Measurements from ENCODE around the gene GEMIN7. TPM values are rescaled to one million over a fixed set of nuclear protein-coding genes. Genes with fewer than 3 reads are reported as not detected.
"Not testable (repeated sequence)": the region's sequence is repeated elsewhere in the genome, so short reads cannot be mapped to it uniquely, and the experiment has no call there.

GEMIN7 gene
- total RNA-seq, 2 donors from 2014 or later, result 15.8 to 19.5 TPM

DNA sequence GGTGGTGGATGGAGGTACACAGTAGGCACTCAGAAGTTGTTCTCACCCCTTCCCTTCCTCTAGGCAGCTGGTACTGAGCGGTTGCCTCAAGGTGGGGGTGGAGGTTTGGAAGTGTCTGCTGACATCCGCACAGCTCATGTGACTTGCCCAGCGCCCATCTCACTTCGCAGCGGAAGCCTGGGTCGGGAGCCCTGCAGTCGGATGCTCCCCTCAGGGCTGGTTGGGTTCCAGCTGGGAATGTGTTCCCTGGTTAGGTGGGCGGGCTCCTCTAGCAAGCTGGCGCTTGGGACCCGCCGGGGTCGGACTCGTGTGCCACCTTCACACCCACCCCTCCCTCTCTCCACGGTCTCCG, 24.1 kb downstream of the GEMIN7 start:
- no peak overlapping the region for H3K4me3 ChIP-seq
- ATAC-seq (no peak), DNase-seq (peak in 3 of 4 donors; percentile 33 to 40 (median 36))
- WGBS, 2 donors, result 45 to 60% methylated on average over 2 to 15 of the region's 15 CpGs
- H3K4me1 ChIP-seq, result peaks cover 71% of the 10 kb centered on the region
- TF ChIP-seq, protein P1, sequence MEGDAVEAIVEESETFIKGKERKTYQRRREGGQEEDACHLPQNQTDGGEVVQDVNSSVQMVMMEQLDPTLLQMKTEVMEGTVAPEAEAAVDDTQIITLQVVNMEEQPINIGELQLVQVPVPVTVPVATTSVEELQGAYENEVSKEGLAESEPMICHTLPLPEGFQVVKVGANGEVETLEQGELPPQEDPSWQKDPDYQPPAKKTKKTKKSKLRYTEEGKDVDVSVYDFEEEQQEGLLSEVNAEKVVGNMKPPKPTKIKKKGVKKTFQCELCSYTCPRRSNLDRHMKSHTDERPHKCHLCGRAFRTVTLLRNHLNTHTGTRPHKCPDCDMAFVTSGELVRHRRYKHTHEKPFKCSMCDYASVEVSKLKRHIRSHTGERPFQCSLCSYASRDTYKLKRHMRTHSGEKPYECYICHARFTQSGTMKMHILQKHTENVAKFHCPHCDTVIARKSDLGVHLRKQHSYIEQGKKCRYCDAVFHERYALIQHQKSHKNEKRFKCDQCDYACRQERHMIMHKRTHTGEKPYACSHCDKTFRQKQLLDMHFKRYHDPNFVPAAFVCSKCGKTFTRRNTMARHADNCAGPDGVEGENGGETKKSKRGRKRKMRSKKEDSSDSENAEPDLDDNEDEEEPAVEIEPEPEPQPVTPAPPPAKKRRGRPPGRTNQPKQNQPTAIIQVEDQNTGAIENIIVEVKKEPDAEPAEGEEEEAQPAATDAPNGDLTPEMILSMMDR (IDR thresholded peaks at IDR 0.05), result no peak
- TF ChIP-seq POLR2A (IDR thresholded peaks at IDR 0.05), result no peak
- no peaks in the 10 kb centered on the region for H3K36me3 ChIP-seq (replicated peaks in 1 of 2; ENCODE audit: insufficient read depth in 1 of 2, low read depth in 2 of 2)
- peak overlapping the region in 3 of 4 donors; percentile 61 to 79 (median 70) for H3K27ac ChIP-seq
- H3K27me3 ChIP-seq, result no peaks in the 10 kb centered on the region
- no peaks in the 10 kb centered on the region for H3K9me3 ChIP-seq
- intact Hi-C loops (cut with DNase I), result no loop called here

DNA sequence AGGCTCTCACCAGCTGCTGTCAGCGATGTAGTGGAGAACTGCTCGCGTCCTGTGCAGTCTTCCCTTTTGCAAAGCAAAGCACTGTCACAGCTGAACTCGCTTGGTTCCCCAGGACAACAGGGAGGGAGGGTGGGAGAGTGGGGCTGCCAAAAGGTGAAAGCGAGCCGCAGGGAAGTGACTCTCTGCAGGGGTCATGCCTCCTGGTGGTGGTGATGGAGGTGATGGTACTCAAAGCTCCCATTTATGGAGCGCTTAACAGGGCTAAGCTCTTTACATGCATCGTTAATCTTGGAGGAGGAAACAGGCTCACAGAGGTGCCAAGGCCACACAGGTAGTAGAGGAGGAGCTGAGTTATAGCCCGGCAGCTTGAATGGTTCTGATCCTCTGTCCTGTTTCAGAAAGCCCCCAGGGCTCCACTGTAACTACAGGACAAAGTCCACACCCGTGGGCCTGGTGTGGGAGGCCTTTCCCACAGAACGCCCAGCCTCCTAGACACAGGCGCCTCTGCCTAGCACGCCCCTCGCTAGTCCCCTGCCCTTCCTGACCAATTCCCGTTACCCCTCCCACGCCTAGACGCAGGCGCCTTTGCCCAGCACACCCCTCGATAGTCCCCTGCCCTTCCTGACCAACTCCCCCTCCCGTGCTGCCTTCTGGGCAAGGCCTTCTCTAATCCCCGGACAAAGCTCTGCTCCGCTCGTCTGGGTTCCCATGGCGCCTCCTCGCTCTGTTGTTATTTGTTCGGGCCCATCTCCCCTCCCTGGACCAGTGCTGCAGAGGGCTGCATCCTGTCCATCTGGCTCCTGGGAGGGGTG, 24.7 kb downstream of the GEMIN7 start:
- Histone ChIP-seq H3K9me3 (no peaks in the 10 kb centered on the region), H3K27me3 (no peaks in the 10 kb centered on the region), H3K4me1 (peaks cover 65% of the 10 kb centered on the region), H3K4me3 (no peak overlapping the region), H3K27ac (peak overlapping the region; percentile 36 to 79 (median 66)), H3K36me3 (replicated peaks in 1 of 2; ENCODE audit: insufficient read depth in 1 of 2, low read depth in 2 of 2) (no peaks in the 10 kb centered on the region)
- ATAC-seq, result peak; percentile 66
- DNase-seq, result peak in 3 of 4 donors; percentile 45 to 64 (median 55)
- TF ChIP-seq POLR2A (IDR thresholded peaks at IDR 0.05), result peak in 1 of 3 donors; percentile 4
- TF ChIP-seq, protein P1 (IDR thresholded peaks at IDR 0.05), result peak in 4 of 7 experiments; percentile 7 to 25 (median 15)
- WGBS, 2 donors, result 51 to 58% methylated on average over 20 to 25 of the region's 26 CpGs
- intact Hi-C loops (cut with DNase I), result no loop called here

DNA sequence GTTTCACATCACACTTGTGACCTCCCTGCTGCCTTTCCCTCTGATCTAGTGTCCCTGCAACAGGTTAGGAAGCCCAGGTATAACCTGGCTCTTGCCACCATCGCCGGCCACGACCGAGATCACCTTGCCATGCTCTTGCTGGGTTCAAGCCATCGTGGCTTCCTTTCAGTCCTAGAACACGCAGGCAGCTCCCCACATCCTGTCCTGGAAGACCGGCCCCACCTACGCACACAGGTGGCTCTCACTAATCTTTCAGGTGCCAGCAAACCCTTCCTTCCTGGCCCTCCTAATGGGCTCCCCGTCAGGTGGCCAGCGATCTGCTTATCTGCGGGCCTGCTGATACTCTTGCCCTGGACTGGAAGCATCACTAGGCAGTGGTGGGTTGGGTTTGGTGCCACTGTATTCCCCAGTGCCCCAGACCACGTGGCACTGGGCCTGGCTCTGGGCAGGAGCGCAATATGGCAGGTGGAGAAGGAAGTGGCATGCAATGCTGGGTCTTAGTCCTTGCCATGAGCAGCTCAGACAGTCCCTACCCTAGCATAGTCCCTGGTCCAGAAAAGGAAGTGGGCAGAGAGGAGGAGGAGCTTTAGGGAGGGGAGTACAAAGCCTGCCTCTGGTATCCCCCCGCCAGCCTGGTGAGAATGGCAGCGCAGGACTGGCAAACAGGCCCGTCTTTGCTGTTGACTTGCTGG, 25.7 kb downstream of the GEMIN7 start:
- intact Hi-C loops (cut with DNase I), result no loop called here
- no peaks in the 10 kb centered on the region for H3K36me3 ChIP-seq (replicated peaks in 1 of 2; ENCODE audit: insufficient read depth in 1 of 2, low read depth in 2 of 2)
- no peaks in the 10 kb centered on the region for H3K27me3 ChIP-seq
- ATAC-seq, result no peak
- no peak overlapping the region for H3K4me3 ChIP-seq
- DNase-seq, result no peak
- WGBS, 2 donors, result 67 to 73% methylated on average over 13 to 16 of the region's 16 CpGs
- H3K4me1 ChIP-seq, result peaks cover 55% of the 10 kb centered on the region
- peak overlapping the region in 3 of 4 donors; percentile 61 to 79 (median 70) for H3K27ac ChIP-seq
- no peaks in the 10 kb centered on the region for H3K9me3 ChIP-seq
- no peak for TF ChIP-seq POLR2A (IDR thresholded peaks at IDR 0.05)
- TF ChIP-seq, protein P1 (IDR thresholded peaks at IDR 0.05), result no peak

DNA sequence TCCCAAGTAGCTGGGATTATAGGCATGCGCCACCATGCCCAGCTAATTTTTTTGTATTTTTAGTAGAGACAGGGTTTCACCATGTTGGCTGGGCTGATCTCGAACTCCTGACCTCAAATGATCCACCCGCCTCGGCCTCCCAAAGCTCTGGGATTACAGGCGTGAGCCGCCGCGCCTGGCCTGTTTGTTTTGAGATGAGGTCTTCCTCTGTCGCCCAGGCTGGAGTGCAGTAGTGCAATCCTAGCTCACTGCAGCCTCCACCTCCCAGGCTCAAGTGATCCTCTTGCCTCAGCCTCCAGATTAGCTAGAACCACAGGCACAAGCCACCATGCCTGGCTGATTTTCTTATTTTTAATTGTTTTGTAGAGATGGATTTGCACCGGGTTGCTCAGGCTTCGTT, 27.3 kb downstream of the GEMIN7 start:
- not testable (repeated sequence) for H3K27ac ChIP-seq
- peaks cover 39% of the 10 kb centered on the region for H3K4me1 ChIP-seq

DNA sequence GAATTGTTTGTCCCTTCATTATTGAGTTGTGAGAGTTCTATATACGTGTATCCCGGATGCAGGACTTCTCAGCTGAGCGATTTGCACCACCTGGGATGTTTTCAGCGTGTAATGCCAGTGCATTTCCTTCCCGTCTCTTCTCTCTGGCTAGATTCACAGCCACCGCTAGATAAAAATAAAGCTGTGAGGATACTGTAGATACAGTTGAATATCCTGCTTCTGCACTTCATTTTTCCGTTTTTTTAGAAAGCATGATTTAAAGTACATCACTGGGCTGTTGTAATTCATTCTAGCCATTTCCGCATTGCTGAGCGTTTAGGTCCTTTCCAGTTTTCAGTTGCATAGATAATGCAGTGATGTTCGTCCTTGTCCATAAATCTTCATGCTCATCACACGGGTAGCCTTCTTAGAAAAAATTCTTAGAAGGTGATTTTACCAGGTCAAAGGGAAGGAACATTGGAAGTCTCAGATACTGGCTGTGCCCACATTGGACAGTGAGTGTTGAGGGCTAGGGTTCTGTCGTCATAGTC, 28.6 kb downstream of the GEMIN7 start:
- no peaks in the 10 kb centered on the region for H3K36me3 ChIP-seq (replicated peaks in 1 of 2; ENCODE audit: insufficient read depth in 1 of 2, low read depth in 2 of 2)
- DNase-seq (no peak), ATAC-seq (no peak)
- no peaks in the 10 kb centered on the region for H3K9me3 ChIP-seq
- WGBS, 2 donors, result 79 to 83% methylated on average over 12 of the region's 12 CpGs
- H3K27ac ChIP-seq, result no peak overlapping the region
- no peak for TF ChIP-seq POLR2A (IDR thresholded peaks at IDR 0.05)
- TF ChIP-seq, protein P1 (IDR thresholded peaks at IDR 0.05), result no peak
- peaks cover 32% of the 10 kb centered on the region for H3K4me1 ChIP-seq
- intact Hi-C loops (cut with DNase I), result no loop called here
- H3K27me3 ChIP-seq, result no peaks in the 10 kb centered on the region
- no peak overlapping the region for H3K4me3 ChIP-seq

More for the DNA sequence above, 27.3 kb downstream of the GEMIN7 start:
- H3K9me3 ChIP-seq; DNase-seq; H3K4me3 ChIP-seq; intact Hi-C loops (cut with DNase I); H3K27me3 ChIP-seq; H3K36me3 ChIP-seq (replicated peaks in 1 of 2; ENCODE audit: insufficient read depth in 1 of 2, low read depth in 2 of 2); ATAC-seq: not testable (repeated sequence)
- 94% methylated on average over 10 to 11 of the region's 11 CpGs for WGBS, 2 donors

All from body of pancreas (tissue), 4 donors.